ENCODE measurements around the gene GPS1.
A peak's percentile ranks its signal among the peaks of the same experiment; 100 is the strongest.

DNA sequence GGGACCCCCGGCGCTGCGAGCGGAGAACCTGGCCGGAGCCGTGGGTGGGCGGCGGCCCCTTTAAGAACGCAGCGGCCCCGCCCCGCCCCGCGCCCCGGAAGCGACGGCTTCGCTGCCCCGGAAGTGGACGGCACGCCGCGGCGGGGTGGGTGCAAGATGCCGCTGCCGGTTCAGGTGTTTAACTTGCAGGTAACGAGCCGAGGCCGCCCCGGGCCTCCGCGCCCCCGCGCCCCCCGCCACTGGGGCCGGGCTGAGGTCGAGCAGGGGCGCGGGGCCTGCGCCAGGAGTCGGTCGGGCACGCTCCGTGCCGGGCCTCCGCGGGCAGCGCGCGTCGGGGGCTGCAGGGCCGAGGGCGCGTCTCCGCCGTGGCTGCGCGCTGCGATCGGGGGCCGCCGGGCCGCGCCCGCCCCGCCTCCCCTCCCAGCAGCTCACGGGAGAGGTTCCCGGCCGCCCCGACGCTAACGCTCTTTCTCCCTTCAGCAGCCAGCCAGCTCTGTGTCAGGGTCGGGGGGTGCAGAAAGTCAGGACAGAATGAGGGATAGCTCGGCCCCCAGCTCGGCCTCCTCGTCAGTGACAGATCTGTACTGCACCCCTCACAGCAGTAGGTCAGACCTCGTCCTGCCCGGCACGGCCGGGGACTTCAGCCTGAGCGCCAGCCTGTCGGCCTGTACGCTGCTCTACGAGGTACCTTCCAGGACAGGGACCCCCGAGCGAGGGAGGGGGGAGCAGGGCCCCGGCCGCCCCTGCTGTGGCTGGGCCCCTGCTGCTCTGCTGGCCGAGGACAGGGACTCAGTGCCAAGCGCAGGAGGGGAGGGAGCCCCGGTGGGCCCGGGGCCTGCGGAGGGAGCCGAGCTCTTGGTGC lies at the start of gene GPS1, which contains the start of gene RFNG:
- TF ChIP-seq CTCF (conservative IDR thresholded peaks at IDR 0.05; ENCODE audit: low read depth in 2 of 2) (no peak), EZH2 (IDR thresholded peaks at IDR 0.05; ENCODE audit: low read depth, unreplicated experiment) (no peak), JUNB (IDR thresholded peaks at IDR 0.05; ENCODE audit: unreplicated experiment) (no peak), POLR2AphosphoS5 (IDR thresholded peaks at IDR 0.05; ENCODE audit: low read depth) (peak; percentile 50; the same call in 1 of the 2 replicates), EZH2phosphoT487 (IDR thresholded peaks at IDR 0.05; ENCODE audit: unreplicated experiment) (no peak)
